K562 (cell line): Measurements from ENCODE around the gene TGFBR2.

Experiments used
- EP300 ChIP-seq: IDR thresholded peaks from 2 replicates; pipeline ENCODE4 v1.6.1; 2012; ENCODE audit warnings: low read length, improper control_type of control experiment
- RNF2 ChIP-seq: sonication (generic); IDR thresholded peaks from 2 replicates; pipeline ENCODE4 v1.6.1; 2016
- SETDB1 ChIP-seq: IDR thresholded peaks from one replicate; pipeline ENCODE4 v1.6.1; 2012; ENCODE audit warnings: low read length, control low read depth, inconsistent platforms
- TEAD2 ChIP-seq: fragments of 450-650 bp; IDR thresholded peaks from 2 replicates; pipeline ENCODE4 v1.6.1; 2016; ENCODE audit warnings: missing genetic modification characterization, control low read depth, missing compliant biosample characterization
- ZFP30 ChIP-seq: fragments of 250-450 bp; sonication (Bioruptor Pico); IDR thresholded peaks from 2 replicates; pipeline ENCODE4 v1.8.0; 2022; ENCODE audit warnings: moderate library complexity, mild to moderate bottlenecking, inconsistent platforms, borderline replicate concordance
- ZNF408 ChIP-seq: fragments of 250-450 bp; sonication (Bioruptor Pico); IDR thresholded peaks from 2 replicates; pipeline ENCODE4 v1.4.0; 2020; ENCODE audit warnings: low read depth, mild to moderate bottlenecking, moderate library complexity
- ZNF431 ChIP-seq: sonication (generic); formaldehyde crosslinking; IDR thresholded peaks from 2 replicates; pipeline ENCODE4 v1.8.0; 2022; ENCODE audit warnings: mild to moderate bottlenecking, missing genetic modification reagents
- TF ChIP-seq, protein P1 (sequence below), 3 experiments: IDR thresholded peaks in 2 of 3; conservative IDR thresholded peaks in 1 of 3; 2 replicates each; pipeline ENCODE4 v1.5.1; 2011 to 2012; ENCODE audit warnings: low read length in 3 of 3, mild to moderate bottlenecking in 3 of 3, control low read depth in 2 of 3, improper control_type of control experiment in 1 of 3, inconsistent platforms in 1 of 3, low read depth in 1 of 3, mixed read lengths in 1 of 3, moderate library complexity in 1 of 3; ENCODE audit not compliant: insufficient read depth in 2 of 3
- TF ChIP-seq, protein P2 (sequence below): fragments of 200-600 bp; sonication (generic); IDR thresholded peaks from one replicate; pipeline ENCODE4 v1.6.1; 2012; ENCODE audit warnings: mild to moderate bottlenecking, low read depth, low read length, inconsistent platforms

DNA sequence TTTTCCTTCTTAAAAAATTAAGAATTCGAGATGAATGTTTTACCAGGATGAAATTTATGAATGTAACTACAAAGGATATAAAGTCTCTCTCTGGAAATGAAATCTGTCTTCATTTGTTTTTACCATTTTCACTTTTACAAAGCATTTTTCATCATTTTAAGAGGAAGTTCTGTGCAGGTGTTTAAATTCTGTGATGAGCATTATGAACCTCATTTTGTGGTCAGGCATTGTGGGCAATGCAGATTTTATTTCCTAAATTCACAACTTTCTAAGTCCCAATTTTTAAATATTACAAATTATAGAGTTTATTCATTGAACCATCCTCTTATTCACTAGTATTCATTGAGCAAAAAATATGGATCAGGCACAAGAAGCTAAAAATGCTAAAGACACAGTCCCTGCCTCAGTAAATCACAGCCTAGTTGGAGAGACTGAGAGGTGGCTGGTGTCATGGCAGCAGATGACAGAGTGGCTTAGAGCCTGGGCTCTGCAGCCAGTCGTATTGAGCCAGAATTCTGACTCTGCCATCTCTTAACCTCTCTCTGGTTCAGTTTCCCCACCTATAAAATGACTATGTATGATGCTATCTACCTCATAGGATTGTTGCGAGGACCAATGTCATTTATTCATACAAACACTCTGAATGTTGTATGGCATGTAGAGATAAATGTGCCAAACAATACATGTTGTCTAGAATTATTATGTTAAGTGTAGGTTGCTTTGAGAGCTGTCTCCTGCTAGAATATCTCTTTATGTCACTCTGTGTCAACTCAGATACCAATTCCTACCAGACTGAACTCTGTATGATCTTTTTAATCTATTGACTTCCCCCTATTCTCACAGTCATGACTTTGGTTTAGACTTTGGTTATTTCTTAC lies 7.5 kb upstream of the TGFBR2 start:
- no peak for TF ChIP-seq RNF2
- TF ChIP-seq ZFP30 (CRISPR knock-in tag): no peak
- no peak for TF ChIP-seq ZNF431 (CRISPR knock-in tag)
- TF ChIP-seq, protein P1, sequence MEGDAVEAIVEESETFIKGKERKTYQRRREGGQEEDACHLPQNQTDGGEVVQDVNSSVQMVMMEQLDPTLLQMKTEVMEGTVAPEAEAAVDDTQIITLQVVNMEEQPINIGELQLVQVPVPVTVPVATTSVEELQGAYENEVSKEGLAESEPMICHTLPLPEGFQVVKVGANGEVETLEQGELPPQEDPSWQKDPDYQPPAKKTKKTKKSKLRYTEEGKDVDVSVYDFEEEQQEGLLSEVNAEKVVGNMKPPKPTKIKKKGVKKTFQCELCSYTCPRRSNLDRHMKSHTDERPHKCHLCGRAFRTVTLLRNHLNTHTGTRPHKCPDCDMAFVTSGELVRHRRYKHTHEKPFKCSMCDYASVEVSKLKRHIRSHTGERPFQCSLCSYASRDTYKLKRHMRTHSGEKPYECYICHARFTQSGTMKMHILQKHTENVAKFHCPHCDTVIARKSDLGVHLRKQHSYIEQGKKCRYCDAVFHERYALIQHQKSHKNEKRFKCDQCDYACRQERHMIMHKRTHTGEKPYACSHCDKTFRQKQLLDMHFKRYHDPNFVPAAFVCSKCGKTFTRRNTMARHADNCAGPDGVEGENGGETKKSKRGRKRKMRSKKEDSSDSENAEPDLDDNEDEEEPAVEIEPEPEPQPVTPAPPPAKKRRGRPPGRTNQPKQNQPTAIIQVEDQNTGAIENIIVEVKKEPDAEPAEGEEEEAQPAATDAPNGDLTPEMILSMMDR (IDR thresholded peaks at IDR 0.05 in 2 of 3, conservative IDR thresholded peaks at IDR 0.05 in 1 of 3; ENCODE audit: insufficient read depth in 2 of 3, low read depth in 1 of 3, low read length in 3 of 3): no peak
- no peak for TF ChIP-seq ZNF408 (CRISPR knock-in tag)
- no peak for TF ChIP-seq SETDB1
- TF ChIP-seq, protein P2, sequence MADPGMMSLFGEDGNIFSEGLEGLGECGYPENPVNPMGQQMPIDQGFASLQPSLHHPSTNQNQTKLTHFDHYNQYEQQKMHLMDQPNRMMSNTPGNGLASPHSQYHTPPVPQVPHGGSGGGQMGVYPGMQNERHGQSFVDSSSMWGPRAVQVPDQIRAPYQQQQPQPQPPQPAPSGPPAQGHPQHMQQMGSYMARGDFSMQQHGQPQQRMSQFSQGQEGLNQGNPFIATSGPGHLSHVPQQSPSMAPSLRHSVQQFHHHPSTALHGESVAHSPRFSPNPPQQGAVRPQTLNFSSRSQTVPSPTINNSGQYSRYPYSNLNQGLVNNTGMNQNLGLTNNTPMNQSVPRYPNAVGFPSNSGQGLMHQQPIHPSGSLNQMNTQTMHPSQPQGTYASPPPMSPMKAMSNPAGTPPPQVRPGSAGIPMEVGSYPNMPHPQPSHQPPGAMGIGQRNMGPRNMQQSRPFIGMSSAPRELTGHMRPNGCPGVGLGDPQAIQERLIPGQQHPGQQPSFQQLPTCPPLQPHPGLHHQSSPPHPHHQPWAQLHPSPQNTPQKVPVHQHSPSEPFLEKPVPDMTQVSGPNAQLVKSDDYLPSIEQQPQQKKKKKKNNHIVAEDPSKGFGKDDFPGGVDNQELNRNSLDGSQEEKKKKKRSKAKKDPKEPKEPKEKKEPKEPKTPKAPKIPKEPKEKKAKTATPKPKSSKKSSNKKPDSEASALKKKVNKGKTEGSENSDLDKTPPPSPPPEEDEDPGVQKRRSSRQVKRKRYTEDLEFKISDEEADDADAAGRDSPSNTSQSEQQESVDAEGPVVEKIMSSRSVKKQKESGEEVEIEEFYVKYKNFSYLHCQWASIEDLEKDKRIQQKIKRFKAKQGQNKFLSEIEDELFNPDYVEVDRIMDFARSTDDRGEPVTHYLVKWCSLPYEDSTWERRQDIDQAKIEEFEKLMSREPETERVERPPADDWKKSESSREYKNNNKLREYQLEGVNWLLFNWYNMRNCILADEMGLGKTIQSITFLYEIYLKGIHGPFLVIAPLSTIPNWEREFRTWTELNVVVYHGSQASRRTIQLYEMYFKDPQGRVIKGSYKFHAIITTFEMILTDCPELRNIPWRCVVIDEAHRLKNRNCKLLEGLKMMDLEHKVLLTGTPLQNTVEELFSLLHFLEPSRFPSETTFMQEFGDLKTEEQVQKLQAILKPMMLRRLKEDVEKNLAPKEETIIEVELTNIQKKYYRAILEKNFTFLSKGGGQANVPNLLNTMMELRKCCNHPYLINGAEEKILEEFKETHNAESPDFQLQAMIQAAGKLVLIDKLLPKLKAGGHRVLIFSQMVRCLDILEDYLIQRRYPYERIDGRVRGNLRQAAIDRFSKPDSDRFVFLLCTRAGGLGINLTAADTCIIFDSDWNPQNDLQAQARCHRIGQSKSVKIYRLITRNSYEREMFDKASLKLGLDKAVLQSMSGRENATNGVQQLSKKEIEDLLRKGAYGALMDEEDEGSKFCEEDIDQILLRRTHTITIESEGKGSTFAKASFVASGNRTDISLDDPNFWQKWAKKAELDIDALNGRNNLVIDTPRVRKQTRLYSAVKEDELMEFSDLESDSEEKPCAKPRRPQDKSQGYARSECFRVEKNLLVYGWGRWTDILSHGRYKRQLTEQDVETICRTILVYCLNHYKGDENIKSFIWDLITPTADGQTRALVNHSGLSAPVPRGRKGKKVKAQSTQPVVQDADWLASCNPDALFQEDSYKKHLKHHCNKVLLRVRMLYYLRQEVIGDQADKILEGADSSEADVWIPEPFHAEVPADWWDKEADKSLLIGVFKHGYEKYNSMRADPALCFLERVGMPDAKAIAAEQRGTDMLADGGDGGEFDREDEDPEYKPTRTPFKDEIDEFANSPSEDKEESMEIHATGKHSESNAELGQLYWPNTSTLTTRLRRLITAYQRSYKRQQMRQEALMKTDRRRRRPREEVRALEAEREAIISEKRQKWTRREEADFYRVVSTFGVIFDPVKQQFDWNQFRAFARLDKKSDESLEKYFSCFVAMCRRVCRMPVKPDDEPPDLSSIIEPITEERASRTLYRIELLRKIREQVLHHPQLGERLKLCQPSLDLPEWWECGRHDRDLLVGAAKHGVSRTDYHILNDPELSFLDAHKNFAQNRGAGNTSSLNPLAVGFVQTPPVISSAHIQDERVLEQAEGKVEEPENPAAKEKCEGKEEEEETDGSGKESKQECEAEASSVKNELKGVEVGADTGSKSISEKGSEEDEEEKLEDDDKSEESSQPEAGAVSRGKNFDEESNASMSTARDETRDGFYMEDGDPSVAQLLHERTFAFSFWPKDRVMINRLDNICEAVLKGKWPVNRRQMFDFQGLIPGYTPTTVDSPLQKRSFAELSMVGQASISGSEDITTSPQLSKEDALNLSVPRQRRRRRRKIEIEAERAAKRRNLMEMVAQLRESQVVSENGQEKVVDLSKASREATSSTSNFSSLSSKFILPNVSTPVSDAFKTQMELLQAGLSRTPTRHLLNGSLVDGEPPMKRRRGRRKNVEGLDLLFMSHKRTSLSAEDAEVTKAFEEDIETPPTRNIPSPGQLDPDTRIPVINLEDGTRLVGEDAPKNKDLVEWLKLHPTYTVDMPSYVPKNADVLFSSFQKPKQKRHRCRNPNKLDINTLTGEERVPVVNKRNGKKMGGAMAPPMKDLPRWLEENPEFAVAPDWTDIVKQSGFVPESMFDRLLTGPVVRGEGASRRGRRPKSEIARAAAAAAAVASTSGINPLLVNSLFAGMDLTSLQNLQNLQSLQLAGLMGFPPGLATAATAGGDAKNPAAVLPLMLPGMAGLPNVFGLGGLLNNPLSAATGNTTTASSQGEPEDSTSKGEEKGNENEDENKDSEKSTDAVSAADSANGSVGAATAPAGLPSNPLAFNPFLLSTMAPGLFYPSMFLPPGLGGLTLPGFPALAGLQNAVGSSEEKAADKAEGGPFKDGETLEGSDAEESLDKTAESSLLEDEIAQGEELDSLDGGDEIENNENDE: no peak
- TF ChIP-seq EP300: no peak
- no peak for TF ChIP-seq TEAD2
